ENCODE results near the gene ENPP6.

Gene ENPP6

GRCh38 chr4:184193556-184194525, 23.8 kb downstream of the ENPP6 start:
- no peak overlapping the region for H3K4me3 ChIP-seq (replicated peaks; ENCODE audit: low read depth, low read length)
- DNase-seq (ENCODE audit: extremely low read depth, low read depth), result no peak
- TF ChIP-seq CTCF (IDR thresholded peaks at IDR 0.05; ENCODE audit: low read depth, low read length, missing control alignments), result no peak

GRCh38 chr4:184192933-184193332, 24.7 kb downstream of the ENPP6 start:
- no peak for DNase-seq (ENCODE audit: extremely low read depth, low read depth)
- no peak overlapping the region for H3K4me3 ChIP-seq (replicated peaks; ENCODE audit: low read depth, low read length)
- TF ChIP-seq CTCF (IDR thresholded peaks at IDR 0.05; ENCODE audit: low read depth, low read length, missing control alignments), result no peak

- no peak for DNase-seq (ENCODE audit: extremely low read depth, low read depth)
- no peak for TF ChIP-seq CTCF (IDR thresholded peaks at IDR 0.05; ENCODE audit: low read depth, low read length, missing control alignments)
- H3K4me3 ChIP-seq (replicated peaks; ENCODE audit: low read depth, low read length), result no peak overlapping the region
Measured at GRCh38 chr4:184191267-184191666, 26.4 kb downstream of the ENPP6 start.

- no peak for DNase-seq (ENCODE audit: extremely low read depth, low read depth)
- H3K4me3 ChIP-seq (replicated peaks; ENCODE audit: low read depth, low read length), result no peak overlapping the region
- no peak for TF ChIP-seq CTCF (IDR thresholded peaks at IDR 0.05; ENCODE audit: low read depth, low read length, missing control alignments)
Measured at GRCh38 chr4:184190711-184191110, 27.0 kb downstream of the ENPP6 start.

GRCh38 chr4:184189966-184190365, 27.7 kb downstream of the ENPP6 start:
- H3K4me3 ChIP-seq (replicated peaks; ENCODE audit: low read depth, low read length), result no peak overlapping the region
- TF ChIP-seq CTCF (IDR thresholded peaks at IDR 0.05; ENCODE audit: low read depth, low read length, missing control alignments), result no peak
- DNase-seq (ENCODE audit: extremely low read depth, low read depth), result no peak

GRCh38 chr4:184188443-184189400, 29.0 kb downstream of the ENPP6 start:
- no peak for TF ChIP-seq CTCF (IDR thresholded peaks at IDR 0.05; ENCODE audit: low read depth, low read length, missing control alignments)
- H3K4me3 ChIP-seq (replicated peaks; ENCODE audit: low read depth, low read length), result no peak overlapping the region
- no peak for DNase-seq (ENCODE audit: extremely low read depth, low read depth)
